ENCODE results near the gene SIN3B. TPM values are rescaled to one million over a fixed set of nuclear protein-coding genes. Genes with fewer than 3 reads are reported as not detected.
A peak's percentile ranks its signal among the peaks of the same experiment; 100 is the strongest.

The SIN3B gene
- total and polyA plus RNA-seq, 9 of the 15 experiments (the other 6 are each of a cell fraction or from before 2014, with no cell fraction given) = 0.51 to 34.2 (median 14.3) TPM

- no peak for TF ChIP-seq WHSC1 (IDR thresholded peaks at IDR 0.05; ENCODE audit: low read length)
- peak in 1 of 2 experiments; percentile 15 for TF ChIP-seq AFF1 (IDR thresholded peaks at IDR 0.05; ENCODE audit: low read depth in 1 of 2, partially characterized antibody in 2 of 2)
- no peak for TF ChIP-seq DDX20 (tag; IDR thresholded peaks at IDR 0.05; ENCODE audit: low read depth)
- no peak for TF ChIP-seq ZSCAN29 (IDR thresholded peaks at IDR 0.05)
- 0 out of 6 replicates have a peak, but pooled peaks of 1 of the 3 experiments have one; percentile 11 for TF ChIP-seq ZBTB11 (CRISPR knock-in tag; IDR thresholded peaks at IDR 0.05)
- no peak for TF ChIP-seq ELF4 (CRISPR knock-in tag; IDR thresholded peaks at IDR 0.05)
- no peak for TF ChIP-seq U2AF2 (optimal IDR thresholded peaks at IDR 0.05; ENCODE audit: low read depth, low read length)
- TF ChIP-seq EHMT2 (IDR thresholded peaks at IDR 0.05) = no peak
- 0 out of 2 replicates have a peak, but pooled peaks have one; percentile 4 for TF ChIP-seq CEBPG (CRISPR knock-in tag; IDR thresholded peaks at IDR 0.05)
- TF ChIP-seq CEBPG (tag; conservative IDR thresholded peaks at IDR 0.05 in 1 of 2, IDR thresholded peaks at IDR 0.05 in 1 of 2) = no peak
- no peak for TF ChIP-seq MTF1 (CRISPR knock-in tag; IDR thresholded peaks at IDR 0.05; ENCODE audit: borderline replicate concordance)
- no peak for TF ChIP-seq STAT6 (CRISPR knock-in tag; IDR thresholded peaks at IDR 0.05)
- peak; percentile 53 to 86; a peak in 3 of 4 replicates for TF ChIP-seq MAZ (CRISPR knock-in tag; conservative IDR thresholded peaks at IDR 0.05 in 1 of 2, IDR thresholded peaks at IDR 0.05 in 1 of 2)
- peak; percentile 78 for TF ChIP-seq KLF16 (IDR thresholded peaks at IDR 0.05)
- TF ChIP-seq CBX8 (IDR thresholded peaks at IDR 0.05; ENCODE audit: borderline replicate concordance, extremely low read depth, low read depth, low read length, poor library complexity, severe bottlenecking) = no peak
- TF ChIP-seq POLR3G (IDR thresholded peaks at IDR 0.05; ENCODE audit: extremely low read depth, insufficient read length, insufficient replicate concordance) = no peak
Observed at GRCh38 chr19:16888629-16889365, 59.6 kb downstream of the SIN3B start, which contains the start of gene F2RL3 (continued).
